SK-N-SH (cell line): ENCODE measurements around the gene ZCCHC7. TPM values are rescaled to one million over a fixed set of nuclear protein-coding genes. Genes with fewer than 3 reads are reported as not detected.

Source experiments
- CTCF ChIA-PET: fragments of 300-600, 350-600 bp; formaldehyde crosslinking; extraction: SDS; loops from one replicate; lab custom pipeline; 2021; lab: Yijun Ruan, JAX
- POLR2A ChIA-PET: fragments of 350-600 bp; sonication (Branson Sonifier 250); formaldehyde crosslinking; extraction: SDS; loops from one replicate; lab custom pipeline; 2020; ENCODE audit warnings: antibody characterized with exemption, inconsistent platforms; lab: Yijun Ruan, JAX
- DNase-seq: peaks from one replicate; pipeline ENCODE4 v3.0.0; 2012
- H2AFZ ChIP-seq: fragments of 200-600 bp; sonication (generic); 2 replicates; pipeline ENCODE4 v1.8.1; 2016; ENCODE audit warnings: antibody characterized with exemption, mild to moderate bottlenecking, low read depth
- H3F3A ChIP-seq: fragments of 200-600 bp; sonication (generic); replicated peaks from 2 replicates; pipeline ENCODE3; 2016; ENCODE audit warnings: antibody characterized with exemption, mild to moderate bottlenecking; ENCODE audit not compliant: insufficient read depth
- H3K27ac ChIP-seq, 2 experiments: fragments of 200-500 bp in 1 of 2; fragments of 200-600 bp in 1 of 2; sonication (Bioruptor generic) in 1 of 2; sonication (generic), shearing (Covaris generic) in 1 of 2; 2 replicates each; pipeline versions ENCODE4 v1.5.1 to v1.6.1; 2014 to 2016; ENCODE audit warnings: low read depth in 2 of 2, inconsistent platforms in 1 of 2, low read length in 1 of 2, mild to moderate bottlenecking in 1 of 2, mixed read lengths in 1 of 2
- H3K27me3 ChIP-seq: fragments of 200-600 bp; sonication (generic), shearing (Covaris generic); 2 replicates; pipeline ENCODE4 v1.6.1; 2016; ENCODE audit warnings: mixed run types; ENCODE audit not compliant: insufficient read depth
- H3K36me3 ChIP-seq, 2 experiments: fragments of 200-500 bp in 1 of 2; fragments of 200-600 bp in 1 of 2; sonication (Bioruptor generic) in 1 of 2; sonication (generic) in 1 of 2; replicated peaks in 1 of 2; 2 replicates each; pipeline versions ENCODE3 to v1.5.1; 2014 to 2016; ENCODE audit warnings: low read length in 1 of 2, mild to moderate bottlenecking in 1 of 2; ENCODE audit not compliant: insufficient read depth in 2 of 2, control insufficient read depth in 1 of 2
- H3K4me1 ChIP-seq, 2 experiments: fragments of 200-500 bp in 1 of 2; fragments of 200-600 bp in 1 of 2; sonication (Bioruptor generic) in 1 of 2; sonication (generic), shearing (Covaris generic) in 1 of 2; 2 replicates each; pipeline versions ENCODE4 v1.5.1 to v1.6.1; 2014 to 2016; ENCODE audit warnings: low read depth in 1 of 2, low read length in 1 of 2, mixed run types in 1 of 2; ENCODE audit not compliant: insufficient read depth in 2 of 2, control insufficient read depth in 1 of 2
- H3K4me2 ChIP-seq: fragments of 200-600 bp; sonication (generic), shearing (Covaris generic); 2 replicates; pipeline ENCODE4 v1.6.1; 2017; ENCODE audit warnings: mixed run types
- H3K4me3 ChIP-seq, 2 experiments: fragments of 200-500 bp in 1 of 2; fragments of 200-600 bp in 1 of 2; sonication (Bioruptor generic) in 1 of 2; sonication (generic), shearing (Covaris generic) in 1 of 2; 2 replicates each; pipeline versions ENCODE4 v1.5.1 to v1.8.1; 2014 to 2016; ENCODE audit warnings: low read depth in 2 of 2, inconsistent platforms in 1 of 2, low read length in 1 of 2, mild to moderate bottlenecking in 1 of 2, mixed read lengths in 1 of 2, moderate library complexity in 1 of 2
- H3K79me2 ChIP-seq: fragments of 200-600 bp; sonication (generic); 2 replicates; pipeline ENCODE4 v1.8.1; 2017; ENCODE audit warnings: mild to moderate bottlenecking; ENCODE audit not compliant: insufficient read depth
- H3K9ac ChIP-seq: fragments of 200-600 bp; sonication (generic); 2 replicates; pipeline ENCODE4 v1.6.1; 2017; ENCODE audit warnings: mixed run types
- H3K9me2 ChIP-seq: fragments of 200-600 bp; sonication (generic); 2 replicates; pipeline ENCODE4 v1.6.1; 2017; ENCODE audit warnings: mixed run types
- H3K9me3 ChIP-seq: fragments of 200-600 bp; sonication (generic); 2 replicates; pipeline ENCODE4 v1.6.1; 2017; ENCODE audit warnings: mixed run types, mild to moderate bottlenecking, moderate library complexity
- H4K20me1 ChIP-seq: fragments of 200-600 bp; sonication (generic); 2 replicates; pipeline ENCODE4 v1.6.1; 2017; ENCODE audit warnings: mild to moderate bottlenecking, mixed run types; ENCODE audit not compliant: insufficient read depth
- CHD2 ChIP-seq: fragments of 150-350 bp; IDR thresholded peaks from 2 replicates; pipeline ENCODE4 v1.6.1; 2018; ENCODE audit warnings: low read length; ENCODE audit not compliant: partially characterized antibody
- ELF1 ChIP-seq: IDR thresholded peaks from 2 replicates; pipeline ENCODE4 v1.4.0; 2012
- FOSL2 ChIP-seq: IDR thresholded peaks from 2 replicates; pipeline ENCODE4 v1.4.0; 2012; ENCODE audit warnings: low read depth, mild to moderate bottlenecking, moderate library complexity, borderline replicate concordance
- FOXJ3 ChIP-seq: sonication (generic); formaldehyde crosslinking; IDR thresholded peaks from 2 replicates; pipeline ENCODE4 v1.5.1; 2020; ENCODE audit warnings: mild to moderate bottlenecking, missing genetic modification reagents
- FOXM1 ChIP-seq: IDR thresholded peaks from 2 replicates; pipeline ENCODE4 v1.4.0; 2012; ENCODE audit warnings: low read depth, mild to moderate bottlenecking
- GABPA ChIP-seq: IDR thresholded peaks from 2 replicates; pipeline ENCODE4 v1.4.0; 2012; ENCODE audit warnings: low read depth, mild to moderate bottlenecking
- GATA2 ChIP-seq: sonication (generic); formaldehyde crosslinking; IDR thresholded peaks from 2 replicates; pipeline ENCODE4 v1.5.0; 2020; ENCODE audit warnings: mild to moderate bottlenecking, missing genetic modification reagents
- JUND ChIP-seq: IDR thresholded peaks from 2 replicates; pipeline ENCODE4 v1.4.0; 2012
- MEF2A ChIP-seq: IDR thresholded peaks from 2 replicates; pipeline ENCODE4 v1.4.0; 2012; ENCODE audit warnings: low read depth, borderline replicate concordance
- MXI1 ChIP-seq: IDR thresholded peaks from 2 replicates; pipeline ENCODE4 v1.6.1; 2012; ENCODE audit warnings: mild to moderate bottlenecking, low read depth, low read length, improper control_type of control experiment
- NRF1 ChIP-seq: IDR thresholded peaks from 2 replicates; pipeline ENCODE4 v1.6.1; 2012; ENCODE audit warnings: low read depth, mild to moderate bottlenecking, low read length
- POLR2AphosphoS5 ChIP-seq: IDR thresholded peaks from 2 replicates; pipeline ENCODE4 v1.6.1; 2012; ENCODE audit warnings: low read depth, low read length
- SIN3A ChIP-seq: IDR thresholded peaks from 2 replicates; pipeline ENCODE4 v1.6.1; 2012; ENCODE audit warnings: low read depth, mild to moderate bottlenecking, low read length, moderate library complexity, borderline replicate concordance
- SMC3 ChIP-seq: IDR thresholded peaks from 2 replicates; pipeline ENCODE4 v1.6.1; 2012; ENCODE audit warnings: low read depth, low read length, improper control_type of control experiment
- TAF1 ChIP-seq: IDR thresholded peaks from 2 replicates; pipeline ENCODE4 v1.6.1; 2012; ENCODE audit warnings: low read depth, mild to moderate bottlenecking, low read length, moderate library complexity, borderline replicate concordance
- TCF12 ChIP-seq: IDR thresholded peaks from 2 replicates; pipeline ENCODE4 v1.4.0; 2012
- TEAD4 ChIP-seq: IDR thresholded peaks from 2 replicates; pipeline ENCODE4 v1.4.0; 2012; ENCODE audit warnings: mild to moderate bottlenecking, borderline replicate concordance; ENCODE audit not compliant: insufficient read depth
- YY1 ChIP-seq: IDR thresholded peaks from 2 replicates; pipeline ENCODE4 v1.4.0; 2012; ENCODE audit warnings: low read depth, mild to moderate bottlenecking
- WGBS: methylation state at CpG from one replicate; pipeline ENCODE4 v1.1.6; 2017; ENCODE audit warnings: low lambda C conversion rate; 5-methylcytosine and 5-hydroxymethylcytosine counted together
- polyA plus RNA-seq, 3 experiments: library from polyadenylated mRNA; depleted of rRNA; stranded (reverse); fragments of >200 nt; gene quantifications; 2 replicates each; pipeline ENCODE4 v1.2.3, GENCODE V29; 2012
- TF ChIP-seq, protein P1 (sequence below): IDR thresholded peaks from 2 replicates; pipeline ENCODE4; 2012
- TF ChIP-seq, protein P2 (sequence below): IDR thresholded peaks from 2 replicates; pipeline ENCODE4 v1.6.1; 2012; ENCODE audit warnings: mild to moderate bottlenecking, low read depth, low read length, moderate library complexity
- TF ChIP-seq, protein P3 (sequence below): IDR thresholded peaks from 2 replicates; pipeline ENCODE4 v1.4.0; 2012; ENCODE audit warnings: low read depth, borderline replicate concordance
- TF ChIP-seq, protein P4 (sequence below): fragments of 150-350 bp; IDR thresholded peaks from 2 replicates; pipeline ENCODE4 v1.6.1; 2017; ENCODE audit warnings: antibody characterized with exemption, low read length, low read depth, borderline replicate concordance
- TF ChIP-seq, protein P5 (sequence below): fragments of 150-350 bp; IDR thresholded peaks from 2 replicates; pipeline ENCODE4 v1.6.1; 2016; ENCODE audit warnings: mild to moderate bottlenecking, low read depth, low read length
- TF ChIP-seq, protein P6 (sequence below): IDR thresholded peaks from 2 replicates; pipeline ENCODE4 v1.4.0; 2012; ENCODE audit warnings: low read depth

ZCCHC7 gene
- polyA plus RNA-seq (2012; rRNA removed), result 12.6 and 14.2 TPM in 2 replicates
- polyA plus RNA-seq (2012; cell fraction: cytosol; rRNA removed), result 10.9 and 11.8 TPM in 2 replicates
- 18.3 and 22.0 TPM in 2 replicates for polyA plus RNA-seq (2012; cell fraction: nucleus; rRNA removed)

DNA sequence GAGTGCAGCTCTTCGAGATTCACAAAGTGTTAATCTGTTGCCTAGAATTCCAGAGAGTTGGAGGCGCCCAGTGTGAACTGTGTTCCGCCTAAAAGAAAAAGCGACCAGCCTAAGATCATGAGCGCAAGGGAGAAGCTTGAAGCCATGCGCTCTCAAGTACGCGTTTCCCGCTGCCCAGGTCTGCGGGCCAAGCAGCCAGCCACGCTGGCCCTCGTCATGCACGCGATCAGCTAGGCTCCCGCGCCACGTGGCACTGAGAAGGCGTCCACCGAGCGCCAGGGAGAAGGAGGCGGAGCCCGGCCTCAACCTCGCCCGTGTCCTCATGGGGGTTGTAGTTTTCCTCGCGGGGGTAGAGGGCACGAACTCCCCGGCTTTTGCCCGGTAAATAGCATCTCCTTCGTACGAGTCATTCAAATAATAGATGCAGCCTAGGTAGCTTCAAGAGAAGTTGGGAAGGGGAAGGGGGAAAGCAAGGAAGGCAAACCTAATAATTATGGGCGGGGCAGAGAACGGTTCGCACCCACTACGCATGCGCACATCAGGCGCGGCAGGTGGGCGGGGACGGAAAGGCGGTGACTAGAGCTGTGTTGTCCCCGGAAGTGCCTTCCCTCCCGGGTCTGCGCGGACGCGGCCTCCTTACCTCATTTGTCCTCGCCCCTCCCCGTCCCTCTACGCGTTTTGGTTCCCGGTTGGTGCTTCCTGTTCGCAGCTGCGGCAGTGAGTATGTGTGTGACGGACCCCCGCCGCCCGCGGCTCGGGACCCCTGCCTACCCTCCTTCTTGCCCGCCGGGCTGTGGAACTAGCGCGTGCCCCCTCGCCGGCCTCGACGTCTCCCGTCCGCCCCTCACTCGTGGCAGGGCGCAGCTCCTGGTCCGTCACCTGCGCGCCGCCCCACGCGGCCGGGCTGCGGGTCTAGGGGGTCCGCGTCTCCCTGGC, at the start of gene ZCCHC7:
Gene ZCCHC7, plus strand, starts transcription at position 668 of the 936 bp plus-strand sequence.
- Histone ChIP-seq H3K4me2 (peak within 1 kb of the TSS; percentile 96), H4K20me1 (no peaks in the 10 kb centered on the region; the same call in 1 of the 2 replicates), H3F3A (peaks cover 3% of the 10 kb centered on the region), H3K27ac (peak within 1 kb of the TSS; percentile 79 to 93), H3K4me1 (peaks cover 5 to 10% of the 10 kb centered on the region in 2 experiments; a peak in 3 of 4 replicates), H3K4me3 (peak within 1 kb of the TSS; percentile 89 to 94), H3K9ac (peak within 1 kb of the TSS; percentile 93), H2AFZ (peak within 1 kb of the TSS; percentile 97), H3K27me3 (no peaks in the 10 kb centered on the region), H3K9me3 (no peaks in the 10 kb centered on the region), H3K36me3 (no peaks in the 10 kb centered on the region), H3K9me2 (no peaks in the 10 kb centered on the region), H3K79me2 (peaks cover 46% of the 10 kb centered on the region)
- TF ChIP-seq JUND (no peak), MXI1 (peak; percentile 89), POLR2AphosphoS5 (peak; percentile 71), GABPA (peak; percentile 86), NRF1 (peak; percentile 79), MEF2A (no peak), GATA2 (no peak), YY1 (no peak), SMC3 (no peak), CHD2 (peak; percentile 61), ELF1 (peak; percentile 84), TEAD4 (no peak), TAF1 (peak; percentile 75), FOSL2 (no peak), FOXM1 (no peak), SIN3A (peak; percentile 57; the same call in 1 of the 2 replicates), FOXJ3 (CRISPR knock-in tag) (peak; percentile 85), TCF12 (no peak)
- TF ChIP-seq, protein P1, sequence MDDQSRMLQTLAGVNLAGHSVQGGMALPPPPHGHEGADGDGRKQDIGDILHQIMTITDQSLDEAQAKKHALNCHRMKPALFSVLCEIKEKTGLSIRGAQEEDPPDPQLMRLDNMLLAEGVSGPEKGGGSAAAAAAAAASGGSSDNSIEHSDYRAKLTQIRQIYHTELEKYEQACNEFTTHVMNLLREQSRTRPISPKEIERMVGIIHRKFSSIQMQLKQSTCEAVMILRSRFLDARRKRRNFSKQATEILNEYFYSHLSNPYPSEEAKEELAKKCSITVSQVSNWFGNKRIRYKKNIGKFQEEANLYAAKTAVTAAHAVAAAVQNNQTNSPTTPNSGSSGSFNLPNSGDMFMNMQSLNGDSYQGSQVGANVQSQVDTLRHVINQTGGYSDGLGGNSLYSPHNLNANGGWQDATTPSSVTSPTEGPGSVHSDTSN, result no peak
- TF ChIP-seq, protein P2, sequence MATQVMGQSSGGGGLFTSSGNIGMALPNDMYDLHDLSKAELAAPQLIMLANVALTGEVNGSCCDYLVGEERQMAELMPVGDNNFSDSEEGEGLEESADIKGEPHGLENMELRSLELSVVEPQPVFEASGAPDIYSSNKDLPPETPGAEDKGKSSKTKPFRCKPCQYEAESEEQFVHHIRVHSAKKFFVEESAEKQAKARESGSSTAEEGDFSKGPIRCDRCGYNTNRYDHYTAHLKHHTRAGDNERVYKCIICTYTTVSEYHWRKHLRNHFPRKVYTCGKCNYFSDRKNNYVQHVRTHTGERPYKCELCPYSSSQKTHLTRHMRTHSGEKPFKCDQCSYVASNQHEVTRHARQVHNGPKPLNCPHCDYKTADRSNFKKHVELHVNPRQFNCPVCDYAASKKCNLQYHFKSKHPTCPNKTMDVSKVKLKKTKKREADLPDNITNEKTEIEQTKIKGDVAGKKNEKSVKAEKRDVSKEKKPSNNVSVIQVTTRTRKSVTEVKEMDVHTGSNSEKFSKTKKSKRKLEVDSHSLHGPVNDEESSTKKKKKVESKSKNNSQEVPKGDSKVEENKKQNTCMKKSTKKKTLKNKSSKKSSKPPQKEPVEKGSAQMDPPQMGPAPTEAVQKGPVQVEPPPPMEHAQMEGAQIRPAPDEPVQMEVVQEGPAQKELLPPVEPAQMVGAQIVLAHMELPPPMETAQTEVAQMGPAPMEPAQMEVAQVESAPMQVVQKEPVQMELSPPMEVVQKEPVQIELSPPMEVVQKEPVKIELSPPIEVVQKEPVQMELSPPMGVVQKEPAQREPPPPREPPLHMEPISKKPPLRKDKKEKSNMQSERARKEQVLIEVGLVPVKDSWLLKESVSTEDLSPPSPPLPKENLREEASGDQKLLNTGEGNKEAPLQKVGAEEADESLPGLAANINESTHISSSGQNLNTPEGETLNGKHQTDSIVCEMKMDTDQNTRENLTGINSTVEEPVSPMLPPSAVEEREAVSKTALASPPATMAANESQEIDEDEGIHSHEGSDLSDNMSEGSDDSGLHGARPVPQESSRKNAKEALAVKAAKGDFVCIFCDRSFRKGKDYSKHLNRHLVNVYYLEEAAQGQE, result peak; percentile 49; the same call in 1 of the 2 replicates
- TF ChIP-seq, protein P3, sequence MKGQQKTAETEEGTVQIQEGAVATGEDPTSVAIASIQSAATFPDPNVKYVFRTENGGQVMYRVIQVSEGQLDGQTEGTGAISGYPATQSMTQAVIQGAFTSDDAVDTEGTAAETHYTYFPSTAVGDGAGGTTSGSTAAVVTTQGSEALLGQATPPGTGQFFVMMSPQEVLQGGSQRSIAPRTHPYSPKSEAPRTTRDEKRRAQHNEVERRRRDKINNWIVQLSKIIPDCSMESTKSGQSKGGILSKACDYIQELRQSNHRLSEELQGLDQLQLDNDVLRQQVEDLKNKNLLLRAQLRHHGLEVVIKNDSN, result peak; percentile 81
- TF ChIP-seq, protein P4, sequence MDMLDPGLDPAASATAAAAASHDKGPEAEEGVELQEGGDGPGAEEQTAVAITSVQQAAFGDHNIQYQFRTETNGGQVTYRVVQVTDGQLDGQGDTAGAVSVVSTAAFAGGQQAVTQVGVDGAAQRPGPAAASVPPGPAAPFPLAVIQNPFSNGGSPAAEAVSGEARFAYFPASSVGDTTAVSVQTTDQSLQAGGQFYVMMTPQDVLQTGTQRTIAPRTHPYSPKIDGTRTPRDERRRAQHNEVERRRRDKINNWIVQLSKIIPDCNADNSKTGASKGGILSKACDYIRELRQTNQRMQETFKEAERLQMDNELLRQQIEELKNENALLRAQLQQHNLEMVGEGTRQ, result peak; percentile 37; the same call in 1 of the 2 replicates
- TF ChIP-seq, protein P5, sequence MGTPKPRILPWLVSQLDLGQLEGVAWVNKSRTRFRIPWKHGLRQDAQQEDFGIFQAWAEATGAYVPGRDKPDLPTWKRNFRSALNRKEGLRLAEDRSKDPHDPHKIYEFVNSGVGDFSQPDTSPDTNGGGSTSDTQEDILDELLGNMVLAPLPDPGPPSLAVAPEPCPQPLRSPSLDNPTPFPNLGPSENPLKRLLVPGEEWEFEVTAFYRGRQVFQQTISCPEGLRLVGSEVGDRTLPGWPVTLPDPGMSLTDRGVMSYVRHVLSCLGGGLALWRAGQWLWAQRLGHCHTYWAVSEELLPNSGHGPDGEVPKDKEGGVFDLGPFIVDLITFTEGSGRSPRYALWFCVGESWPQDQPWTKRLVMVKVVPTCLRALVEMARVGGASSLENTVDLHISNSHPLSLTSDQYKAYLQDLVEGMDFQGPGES, result no peak
- TF ChIP-seq, protein P6, sequence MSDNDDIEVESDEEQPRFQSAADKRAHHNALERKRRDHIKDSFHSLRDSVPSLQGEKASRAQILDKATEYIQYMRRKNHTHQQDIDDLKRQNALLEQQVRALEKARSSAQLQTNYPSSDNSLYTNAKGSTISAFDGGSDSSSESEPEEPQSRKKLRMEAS, result peak; percentile 100
- 10% methylated on average over 29 of the region's 82 CpGs for WGBS
- ChIA-PET CTCF (interaction anchor here (2.0 kb wide), 2 partner anchors 142 to 247 kb away, joined by 4 read pairs; no protein-coding TSS in a partner anchor), POLR2A (interaction anchor here (0.6 to 1.4 kb wide), 6 partner anchors 15 to 265 kb away, joined by 3 to 5 read pairs (median 4); no protein-coding TSS in a partner anchor)
- peak; percentile 97 for DNase-seq
